GM23248 (cell line): Measurements from ENCODE around the gene ARGLU1.

Experiments
- EZH2 ChIP-seq: fragments of 200-600 bp; sonication (generic); IDR thresholded peaks from 2 replicates; pipeline ENCODE4 v1.6.1; 2018; ENCODE audit warnings: antibody characterized with exemption, mild to moderate bottlenecking; ENCODE audit not compliant: insufficient read depth, poor library complexity, severe bottlenecking
- EZH2phosphoT487 ChIP-seq: fragments of 200-600 bp; sonication (generic); IDR thresholded peaks from 2 replicates; pipeline ENCODE4 v1.6.1; 2018; ENCODE audit warnings: antibody characterized with exemption, moderate library complexity, mild to moderate bottlenecking, low read depth; ENCODE audit not compliant: insufficient read depth

DNA sequence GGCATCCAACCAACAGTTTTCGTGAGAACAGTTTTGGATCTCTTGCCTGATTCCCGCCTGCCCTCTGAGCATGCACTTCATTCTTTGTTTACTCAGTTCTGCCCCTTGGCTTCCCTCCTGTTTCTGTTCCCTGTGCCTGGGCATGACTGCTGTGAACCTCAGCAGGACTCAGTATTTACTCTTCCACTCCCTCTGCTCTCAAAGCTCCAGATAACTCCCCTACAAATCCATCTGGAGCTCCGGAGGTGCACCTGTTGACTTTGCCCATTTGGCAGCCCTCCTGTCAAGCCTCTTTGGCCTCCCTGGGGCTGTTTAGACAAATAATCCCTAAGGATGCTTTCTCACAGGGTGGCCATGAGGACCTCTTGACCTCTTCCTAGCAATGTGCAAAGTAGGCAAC is 34.2 kb upstream of the ARGLU1 start:
- no peak for TF ChIP-seq EZH2phosphoT487
- TF ChIP-seq EZH2, result no peak
